Esophagus (tissue), 2 donors: ENCODE data around the gene BMP10. TPM values are rescaled to one million over a fixed set of nuclear protein-coding genes. Genes with fewer than 3 reads are reported as not detected.

Source experiments
- H3K27ac ChIP-seq, 2 donors: one replicate each; pipeline ENCODE4 v1.5.1; 2013; ENCODE audit warnings: low read depth in 2 of 2, mild to moderate bottlenecking in 2 of 2, inconsistent platforms in 1 of 2, low read length in 1 of 2, moderate library complexity in 1 of 2
- H3K27me3 ChIP-seq, 2 donors: one replicate each; pipeline ENCODE4 v1.6.1; 2013; ENCODE audit warnings: low read length in 2 of 2, control low read depth in 1 of 2, mild to moderate bottlenecking in 1 of 2; ENCODE audit not compliant: insufficient read depth in 2 of 2, control insufficient read depth in 1 of 2
- H3K36me3 ChIP-seq, 2 donors: one replicate each; pipeline ENCODE4 v1.6.1; 2013; ENCODE audit warnings: low read length in 1 of 2; ENCODE audit not compliant: control insufficient read depth in 2 of 2, insufficient read depth in 2 of 2
- H3K4me1 ChIP-seq, 2 donors: one replicate each; pipeline ENCODE4 v1.6.1; 2013; ENCODE audit warnings: low read length in 1 of 2; ENCODE audit not compliant: control insufficient read depth in 2 of 2, insufficient read depth in 2 of 2
- H3K4me3 ChIP-seq, 2 donors: one replicate each; pipeline ENCODE4 v1.5.1; 2013; ENCODE audit warnings: low read length in 2 of 2, mild to moderate bottlenecking in 2 of 2, low read depth in 1 of 2, moderate library complexity in 1 of 2
- H3K9me3 ChIP-seq, 2 donors: one replicate each; pipeline ENCODE4 v1.6.1; 2013; ENCODE audit warnings: mild to moderate bottlenecking in 2 of 2, low read depth in 1 of 2, low read length in 1 of 2, moderate library complexity in 1 of 2; ENCODE audit not compliant: control insufficient read depth in 2 of 2, insufficient read depth in 1 of 2
- WGBS, 2 donors: extraction: QIAGEN DNeasy Blood & Tissue Kit; methylation state at CpG; one replicate each; pipeline ENCODE4 v1.1.7; 2013; 5-methylcytosine and 5-hydroxymethylcytosine counted together
- polyA plus RNA-seq, 2 donors: library from polyadenylated mRNA; stranded (reverse); fragments of 200-250 nt; gene quantifications; one replicate each; pipeline ENCODE4 v1.2.3, GENCODE V29; 2013
- donor health status: healthy with polysubstance abuse.
- donor health status: Bipolar disorder and iron deficiency.

BMP10 gene
- polyA plus RNA-seq, 2 donors: not detected

DNA sequence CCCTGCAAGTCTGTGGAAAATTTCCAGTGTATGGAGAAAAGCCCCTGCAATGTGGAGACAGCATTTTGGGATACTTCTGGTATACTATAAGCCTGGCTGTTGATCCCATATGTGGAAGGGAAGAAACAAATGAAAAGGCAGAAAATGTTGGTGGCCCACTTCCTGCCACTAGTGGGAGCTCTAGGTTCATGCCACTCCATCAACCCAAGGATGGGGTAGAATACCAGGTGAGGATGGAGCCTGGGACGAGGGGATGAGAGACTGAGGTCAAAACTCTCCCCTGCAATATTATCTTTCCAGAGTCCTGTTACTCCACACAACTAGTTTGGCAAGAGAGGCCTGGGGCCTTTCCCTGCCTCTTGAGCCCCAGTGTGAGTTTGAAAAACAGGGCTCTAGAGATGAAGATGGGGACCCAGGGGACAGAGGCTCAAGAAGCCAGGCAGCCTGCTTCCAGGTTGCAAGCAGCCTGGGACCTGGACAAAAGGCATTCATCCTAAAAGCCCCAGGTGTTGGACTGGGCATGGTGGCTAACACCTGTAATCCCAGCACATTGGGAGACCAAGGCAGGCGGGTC lies 31.9 kb downstream of the BMP10 start:
- no peaks in the 10 kb centered on the region for H3K36me3 ChIP-seq
- H3K4me1 ChIP-seq: no peaks in the 10 kb centered on the region
- no peaks in the 10 kb centered on the region for H3K9me3 ChIP-seq
- H3K27ac ChIP-seq: no peak overlapping the region
- WGBS, 2 donors: 91 to 92% methylated on average over 2 of the region's 2 CpGs
- H3K4me3 ChIP-seq: no peak overlapping the region
- H3K27me3 ChIP-seq: no peaks in the 10 kb centered on the region

- Histone ChIP-seq H3K4me3 (no peak overlapping the region), H3K4me1 (no peaks in the 10 kb centered on the region), H3K9me3 (no peaks in the 10 kb centered on the region), H3K27ac (no peak overlapping the region), H3K27me3 (no peaks in the 10 kb centered on the region), H3K36me3 (no peaks in the 10 kb centered on the region)
- 85 to 93% methylated on average over 10 of the region's 10 CpGs for WGBS, 2 donors
Measured at GRCh38 chr2:68838641-68839040, 32.6 kb downstream of the BMP10 start.

- Histone ChIP-seq H3K27ac (no peak overlapping the region), H3K4me3 (no peak overlapping the region), H3K4me1 (no peaks in the 10 kb centered on the region), H3K36me3 (no peaks in the 10 kb centered on the region), H3K27me3 (no peaks in the 10 kb centered on the region), H3K9me3 (no peaks in the 10 kb centered on the region)
- 66 to 69% methylated on average over 3 of the region's 3 CpGs for WGBS, 2 donors
Measured at GRCh38 chr2:68837861-68838341, 33.3 kb downstream of the BMP10 start.

DNA sequence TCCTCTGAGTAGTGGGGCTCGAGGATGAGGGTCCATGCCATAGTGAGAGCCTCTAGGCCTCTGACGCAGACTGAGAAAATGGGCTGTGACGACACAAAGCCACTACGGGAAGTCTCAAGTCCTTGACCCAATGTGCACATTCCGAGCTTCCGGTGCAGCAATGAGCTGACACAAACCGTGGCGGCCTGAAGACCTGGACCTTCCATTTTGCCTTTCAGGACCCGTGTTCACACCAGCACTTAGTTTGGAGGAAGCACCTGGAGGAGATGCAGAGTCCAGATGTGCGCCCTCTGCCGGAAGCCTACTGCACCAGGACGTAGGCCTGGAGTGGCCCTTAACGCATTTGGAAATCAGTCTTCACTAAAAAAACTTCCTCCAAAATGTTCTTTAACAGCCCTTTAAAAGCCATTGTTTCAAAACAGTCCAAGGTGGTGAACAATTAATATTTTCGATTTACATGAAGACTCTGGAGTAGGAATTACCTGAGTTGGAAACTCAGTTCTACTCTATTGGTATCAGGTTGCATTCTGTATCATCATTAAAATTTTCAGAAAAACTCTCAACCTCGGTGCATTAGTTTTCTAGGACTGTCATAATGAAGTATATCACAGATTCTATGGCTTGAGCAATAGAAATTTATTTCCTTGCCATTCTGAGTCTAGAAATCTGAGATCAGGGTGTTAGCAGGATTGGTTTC lies 33.9 kb downstream of the BMP10 start:
- H3K9me3 ChIP-seq: no peaks in the 10 kb centered on the region
- no peak overlapping the region for H3K4me3 ChIP-seq
- H3K4me1 ChIP-seq: no peaks in the 10 kb centered on the region
- H3K27ac ChIP-seq: no peak overlapping the region
- no peaks in the 10 kb centered on the region for H3K36me3 ChIP-seq
- WGBS, 2 donors: 56 to 63% methylated on average over 15 of the region's 15 CpGs
- no peaks in the 10 kb centered on the region for H3K27me3 ChIP-seq

- Histone ChIP-seq H3K27ac (no peak overlapping the region), H3K9me3 (no peaks in the 10 kb centered on the region)
- WGBS, 2 donors: 82 to 96% methylated on average over 1 of the region's 1 CpG
Measured at GRCh38 chr2:68835621-68836020, 35.6 kb downstream of the BMP10 start.

GRCh38 chr2:68834737-68835376 lies 36.3 kb downstream of the BMP10 start:
- no peaks in the 10 kb centered on the region for H3K36me3 ChIP-seq
- H3K27me3 ChIP-seq: no peaks in the 10 kb centered on the region
- no peaks in the 10 kb centered on the region for H3K9me3 ChIP-seq
- WGBS, 2 donors: 85 to 87% methylated on average over 6 of the region's 6 CpGs
- H3K4me1 ChIP-seq: no peaks in the 10 kb centered on the region
- no peak overlapping the region for H3K27ac ChIP-seq
- no peak overlapping the region for H3K4me3 ChIP-seq

More at GRCh38 chr2:68835621-68836020, 35.6 kb downstream of the BMP10 start:
- Histone ChIP-seq H3K4me1 (no peaks in the 10 kb centered on the region), H3K4me3 (no peak overlapping the region), H3K36me3 (no peaks in the 10 kb centered on the region), H3K27me3 (no peaks in the 10 kb centered on the region)

DNA sequence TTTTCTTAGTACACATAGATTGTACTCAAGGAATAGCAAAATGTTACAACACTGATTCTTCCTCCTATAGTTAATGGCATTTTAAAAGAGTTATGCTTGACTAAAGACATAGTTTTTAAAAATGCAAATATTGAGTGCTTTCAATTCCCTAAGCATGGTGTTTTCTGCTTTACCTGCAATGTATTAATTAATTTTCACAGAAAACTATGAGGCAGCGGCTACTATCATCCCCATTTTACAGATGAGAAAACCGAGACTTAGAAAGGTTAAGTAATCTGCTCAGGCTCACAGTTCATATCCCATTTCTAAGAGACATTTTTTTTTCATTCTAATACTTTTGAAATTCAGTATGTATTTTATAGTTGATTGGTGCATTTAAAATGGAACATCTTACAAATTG lies 38.0 kb downstream of the BMP10 start:
- H3K36me3 ChIP-seq: no peaks in the 10 kb centered on the region
- H3K27ac ChIP-seq: no peak overlapping the region
- WGBS, 2 donors: 97% methylated on average over 2 of the region's 2 CpGs
- H3K9me3 ChIP-seq: no peaks in the 10 kb centered on the region
- no peaks in the 10 kb centered on the region for H3K27me3 ChIP-seq
- no peak overlapping the region for H3K4me3 ChIP-seq
- peaks cover 0 to 9% of the 10 kb centered on the region in 2 donors for H3K4me1 ChIP-seq

- Histone ChIP-seq H3K4me1 (peaks cover 0 to 11% of the 10 kb centered on the region in 2 donors), H3K36me3 (no peaks in the 10 kb centered on the region), H3K4me3 (no peak overlapping the region), H3K27me3 (no peaks in the 10 kb centered on the region), H3K27ac (peak overlapping the region; percentile 57 to 79), H3K9me3 (no peaks in the 10 kb centered on the region)
- WGBS, 2 donors: 49 to 50% methylated on average over 8 of the region's 8 CpGs
Measured at GRCh38 chr2:68832233-68832869, 38.8 kb downstream of the BMP10 start.

GRCh38 chr2:68831686-68832232 lies 39.4 kb downstream of the BMP10 start:
- WGBS, 2 donors: 63 to 69% methylated on average over 3 of the region's 3 CpGs
- Histone ChIP-seq H3K4me3 (no peak overlapping the region), H3K27me3 (no peaks in the 10 kb centered on the region), H3K27ac (peak overlapping the region; percentile 57 to 79), H3K9me3 (no peaks in the 10 kb centered on the region), H3K4me1 (peaks cover 0 to 11% of the 10 kb centered on the region in 2 donors), H3K36me3 (no peaks in the 10 kb centered on the region)
